Lung (tissue), 12 donors: ENCODE data around the gene NR1I2. TPM values are rescaled to one million over a fixed set of nuclear protein-coding genes. Genes with fewer than 3 reads are reported as not detected.

Experiments used
- ATAC-seq: fragments of 200-7000 bp; cut with Tn5 transposase; one replicate; pipeline ENCODE4 v1.9.1; 2020; ENCODE audit warnings: moderate number of reproducible peaks; ENCODE audit not compliant: insufficient read depth, low FRiP score
- DNase-seq, 3 donors: peaks; one replicate each; pipeline ENCODE4 v3.0.0-alpha.2; 2013 to 2017
- H3K27ac ChIP-seq, 2 donors: one replicate each; pipeline ENCODE4 v1.5.1; 2013; ENCODE audit warnings: mild to moderate bottlenecking in 2 of 2, moderate library complexity in 2 of 2, control low read depth in 1 of 2, inconsistent platforms in 1 of 2, low read depth in 1 of 2, low read length in 1 of 2
- H3K27me3 ChIP-seq, 3 donors: one replicate each; pipeline ENCODE4 v1.5.1; 2013; ENCODE audit warnings: low read length in 2 of 3; ENCODE audit not compliant: control insufficient read depth in 3 of 3, insufficient read depth in 3 of 3
- H3K36me3 ChIP-seq, 4 donors: one replicate each; pipeline ENCODE4 v1.5.1; 2013; ENCODE audit warnings: low read length in 4 of 4, mild to moderate bottlenecking in 1 of 4, moderate library complexity in 1 of 4; ENCODE audit not compliant: control insufficient read depth in 4 of 4, insufficient read depth in 4 of 4
- H3K4me1 ChIP-seq, 5 donors: one replicate each; pipeline ENCODE4 v1.5.1; 2013; ENCODE audit warnings: low read length in 5 of 5, mild to moderate bottlenecking in 2 of 5, moderate library complexity in 1 of 5; ENCODE audit not compliant: control insufficient read depth in 5 of 5, insufficient read depth in 5 of 5
- H3K4me3 ChIP-seq: one replicate; pipeline ENCODE4 v1.5.1; 2013; ENCODE audit warnings: mild to moderate bottlenecking, control low read depth, moderate library complexity
- H3K9ac ChIP-seq, 2 donors: one replicate each; pipeline ENCODE4 v1.5.1; 2013; ENCODE audit warnings: low read length in 2 of 2, control low read depth in 1 of 2; ENCODE audit not compliant: insufficient read depth in 1 of 2
- H3K9me3 ChIP-seq, 4 donors: one replicate each; pipeline ENCODE4 v1.5.1; 2013; ENCODE audit warnings: low read length in 3 of 4, mild to moderate bottlenecking in 1 of 4, moderate library complexity in 1 of 4; ENCODE audit not compliant: control insufficient read depth in 4 of 4, insufficient read depth in 3 of 4
- WGBS, 2 donors: extraction: QIAGEN DNeasy Blood & Tissue Kit; methylation state at CpG; one replicate each; pipeline ENCODE4 v1.1.7; 2013; 5-methylcytosine and 5-hydroxymethylcytosine counted together
- polyA plus RNA-seq, 2 donors: library from polyadenylated mRNA; stranded (reverse); fragments of 200-250 nt; gene quantifications; one replicate each; pipeline ENCODE4 v1.2.1, GENCODE V29; 2013
- total RNA-seq, 2 donors: library from RNA; depleted of rRNA in 1 of 2; stranded (reverse); fragments of >200 nt in 1 of 2; gene quantifications; one replicate each; pipeline ENCODE4 v1.2.1, GENCODE V29; 2014 to 2021
- TF ChIP-seq, protein P1 (sequence below): IDR thresholded peaks from 2 replicates; pipeline ENCODE4 v1.5.1; 2012; ENCODE audit warnings: mild to moderate bottlenecking; ENCODE audit errors: control extremely low read depth, extremely low read depth
- donor health status: control.
- donor health status: control.
- donor health status: Bipolar disorder and iron deficiency.
- donor health status: healthy.
- donor health status: DM: yes; HTN: yes; CAD: no.

NR1I2 gene
- total and polyA plus RNA-seq, 4 donors = 0.08 to 0.55 (median 0.22) TPM

DNA sequence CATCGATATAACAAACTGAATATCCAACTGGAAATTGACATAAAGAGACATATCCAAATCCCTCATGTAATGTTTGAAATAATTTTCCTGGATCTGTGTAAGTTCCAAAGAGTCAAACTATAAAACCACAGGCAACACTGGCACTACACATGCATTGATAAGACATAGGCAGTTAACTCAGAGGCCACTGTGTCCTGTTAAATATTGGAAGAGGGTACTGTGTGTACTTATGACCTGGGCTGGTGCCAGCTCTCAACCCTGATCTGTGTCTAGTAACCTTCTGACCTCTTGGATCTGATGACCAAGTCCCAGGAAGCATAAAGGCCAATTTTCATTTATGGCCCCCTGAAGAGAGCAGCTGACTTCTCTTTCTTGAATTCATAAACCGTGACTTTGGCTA, 4.5 kb downstream of the NR1I2 start:
- WGBS, 2 donors = 86 to 88% methylated on average over 2 of the region's 2 CpGs
- no peak for ATAC-seq
- H3K9ac ChIP-seq = no peak overlapping the region

DNA sequence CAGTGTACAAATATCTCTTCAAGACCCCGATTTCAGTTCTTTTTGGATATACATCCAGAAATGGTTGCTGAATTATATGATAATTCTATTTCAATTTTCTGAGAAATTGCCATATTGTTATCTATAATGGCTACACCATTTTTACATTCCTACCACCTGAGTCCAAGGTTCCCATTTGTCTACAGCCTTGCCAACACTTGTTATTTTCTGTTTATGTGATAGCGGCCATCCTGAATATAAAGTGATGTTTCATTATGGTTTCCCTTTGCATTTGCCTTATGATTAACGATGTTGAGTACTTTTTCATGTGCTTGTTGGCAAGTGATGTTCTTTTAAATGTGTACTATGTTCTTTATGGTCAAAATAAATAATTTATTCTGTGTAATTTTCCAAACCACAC, 8.5 kb downstream of the NR1I2 start:
- no peaks in the 10 kb centered on the region for H3K36me3 ChIP-seq
- H3K27me3 ChIP-seq = no peaks in the 10 kb centered on the region
- H3K9ac ChIP-seq = no peak overlapping the region
- peaks cover 0 to 2% (median 0%) of the 10 kb centered on the region in 4 donors for H3K9me3 ChIP-seq
- no peak for ATAC-seq
- no peaks in the 10 kb centered on the region for H3K4me1 ChIP-seq
- 95 to 96% methylated on average over 3 of the region's 3 CpGs for WGBS, 2 donors
- no peak overlapping the region for H3K4me3 ChIP-seq
- no peak for DNase-seq
- H3K27ac ChIP-seq = no peak overlapping the region
- TF ChIP-seq, protein P1, sequence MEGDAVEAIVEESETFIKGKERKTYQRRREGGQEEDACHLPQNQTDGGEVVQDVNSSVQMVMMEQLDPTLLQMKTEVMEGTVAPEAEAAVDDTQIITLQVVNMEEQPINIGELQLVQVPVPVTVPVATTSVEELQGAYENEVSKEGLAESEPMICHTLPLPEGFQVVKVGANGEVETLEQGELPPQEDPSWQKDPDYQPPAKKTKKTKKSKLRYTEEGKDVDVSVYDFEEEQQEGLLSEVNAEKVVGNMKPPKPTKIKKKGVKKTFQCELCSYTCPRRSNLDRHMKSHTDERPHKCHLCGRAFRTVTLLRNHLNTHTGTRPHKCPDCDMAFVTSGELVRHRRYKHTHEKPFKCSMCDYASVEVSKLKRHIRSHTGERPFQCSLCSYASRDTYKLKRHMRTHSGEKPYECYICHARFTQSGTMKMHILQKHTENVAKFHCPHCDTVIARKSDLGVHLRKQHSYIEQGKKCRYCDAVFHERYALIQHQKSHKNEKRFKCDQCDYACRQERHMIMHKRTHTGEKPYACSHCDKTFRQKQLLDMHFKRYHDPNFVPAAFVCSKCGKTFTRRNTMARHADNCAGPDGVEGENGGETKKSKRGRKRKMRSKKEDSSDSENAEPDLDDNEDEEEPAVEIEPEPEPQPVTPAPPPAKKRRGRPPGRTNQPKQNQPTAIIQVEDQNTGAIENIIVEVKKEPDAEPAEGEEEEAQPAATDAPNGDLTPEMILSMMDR = no peak

More for the DNA sequence above, 4.5 kb downstream of the NR1I2 start:
- Histone ChIP-seq H3K4me3 (no peak overlapping the region), H3K27ac (no peak overlapping the region), H3K4me1 (no peaks in the 10 kb centered on the region), H3K9me3 (no peaks in the 10 kb centered on the region), H3K27me3 (no peaks in the 10 kb centered on the region), H3K36me3 (no peaks in the 10 kb centered on the region)
- TF ChIP-seq, protein P1 = no peak
- DNase-seq = no peak

- WGBS, 2 donors = 93 to 97% methylated on average over 8 of the region's 8 CpGs
- Histone ChIP-seq H3K9me3 (peaks cover 0 to 2% (median 0%) of the 10 kb centered on the region in 4 donors), H3K4me1 (no peaks in the 10 kb centered on the region), H3K36me3 (no peaks in the 10 kb centered on the region), H3K27me3 (no peaks in the 10 kb centered on the region), H3K9ac (no peak overlapping the region), H3K4me3 (no peak overlapping the region), H3K27ac (no peak overlapping the region)
- no peak for ATAC-seq
- TF ChIP-seq, protein P1 = no peak
- DNase-seq = no peak
Measured at GRCh38 chr3:119792270-119792669, 10.4 kb downstream of the NR1I2 start.

GRCh38 chr3:119794401-119794800, 12.5 kb downstream of the NR1I2 start:
- H3K9ac ChIP-seq = no peak overlapping the region
- no peak overlapping the region for H3K27ac ChIP-seq
- TF ChIP-seq, protein P1 = no peak
- ATAC-seq (no peak), DNase-seq (no peak)
- H3K4me3 ChIP-seq = no peak overlapping the region
- peaks cover 0 to 3% (median 0%) of the 10 kb centered on the region in 5 donors for H3K4me1 ChIP-seq
- H3K9me3 ChIP-seq = peaks cover 0 to 2% (median 0%) of the 10 kb centered on the region in 4 donors
- H3K27me3 ChIP-seq = no peaks in the 10 kb centered on the region
- no peaks in the 10 kb centered on the region for H3K36me3 ChIP-seq
- WGBS, 2 donors = 89 to 95% methylated on average over 2 of the region's 2 CpGs
